Body of pancreas (tissue), 4 donors: ENCODE results near the gene HMG20B. TPM values are rescaled to one million over a fixed set of nuclear protein-coding genes. Genes with fewer than 3 reads are reported as not detected.
A peak's percentile ranks its signal among the peaks of the same experiment; 100 is the strongest.

Source experiments
- ATAC-seq: fragments of 150-250 bp; one replicate; pipeline ENCODE4 v1.9.1; 2016
- DNase-seq, 4 donors: peaks; one replicate each; pipeline ENCODE4 v3.0.0-alpha.2; 2019
- H3K27ac ChIP-seq, 4 donors: fragments of 200-600 bp; sonication (generic); 1 replicate in 3 of 4; 2 replicates in 1 of 4; pipeline versions ENCODE4 v1.5.1 to v1.6.1; 2016 to 2019; ENCODE audit warnings: mild to moderate bottlenecking in 1 of 4, mixed read lengths in 1 of 4, moderate library complexity in 1 of 4
- H3K27me3 ChIP-seq, 2 donors: fragments of 200-600 bp; sonication (generic); one replicate each; pipeline ENCODE4 v1.6.0; 2016; ENCODE audit warnings: mild to moderate bottlenecking in 1 of 2
- H3K36me3 ChIP-seq, 2 donors: fragments of 200-600 bp; sonication (generic); replicated peaks in 1 of 2; 2 replicates each; pipeline ENCODE4 v1.5.1; 2016; ENCODE audit warnings: low read depth in 2 of 2; ENCODE audit not compliant: insufficient read depth in 1 of 2
- H3K4me1 ChIP-seq: fragments of 200-600 bp; sonication (generic); one replicate; pipeline ENCODE4 v1.6.0; 2016
- H3K4me3 ChIP-seq, 2 donors: fragments of 200-600 bp; sonication (generic); 1 replicate in 1 of 2; 2 replicates in 1 of 2; pipeline ENCODE4 v1.5.1; 2016 to 2019
- H3K9me3 ChIP-seq, 3 donors: fragments of 200-600 bp; sonication (generic); 1 replicate in 2 of 3; 2 replicates in 1 of 3; pipeline ENCODE4 v1.5.1; 2016
- CTCF ChIP-seq, 7 experiments: fragments of 450-650 bp in 4 of 7; fragments of 200-600 bp in 3 of 7; sonication (generic) in 3 of 7; IDR thresholded peaks; one replicate each; pipeline ENCODE4 v1.5.1; 2016 to 2019; ENCODE audit warnings: antibody characterized with exemption in 7 of 7
- POLR2A ChIP-seq, 3 donors: fragments of 450-650 bp; IDR thresholded peaks; one replicate each; pipeline ENCODE4 v1.6.1; 2016; ENCODE audit warnings: antibody characterized with exemption in 3 of 3, mild to moderate bottlenecking in 2 of 3
- WGBS, 2 donors: methylation state at CpG; one replicate each; pipeline ENCODE4 v1.1.5; 2017; 5-methylcytosine and 5-hydroxymethylcytosine counted together
- intact Hi-C: fragments of 100-400 bp; cut with DNase I; formaldehyde crosslinking; loops from one replicate; pipeline ENCODE4 v1.15.1; 2023
- total RNA-seq, 2 donors: library from RNA; depleted of rRNA; stranded (reverse); fragments of >200 nt; gene quantifications; one replicate each; pipeline ENCODE4 v1.1.0, GENCODE V29; 2016

HMG20B gene
- 10 to 100 TPM; 66.7 to 91.0 TPM for total RNA-seq

GRCh38 chr19:3572855-3573161 lies at the start of gene HMG20B:
HMG20B (plus strand) TSS chr19:3572944; CDS start chr19:3573310, 366 bp downstream.
- intact Hi-C loops: no loop called here

GRCh38 chr19:3523361-3524077 lies 49.2 kb upstream of the HMG20B start:
- Histone ChIP-seq H3K4me3 (no peak overlapping the region), H3K4me1 (peaks cover 4% of the 10 kb centered on the region), H3K27ac (no peak overlapping the region), H3K9me3 (no peaks in the 10 kb centered on the region), H3K27me3 (no peaks in the 10 kb centered on the region), H3K36me3 (peaks cover 0 to 9% of the 10 kb centered on the region in 2 donors)
- TF ChIP-seq CTCF (IDR thresholded peaks at IDR 0.05): no peak
- no peak for TF ChIP-seq POLR2A (IDR thresholded peaks at IDR 0.05)
- DNase-seq (no peak), ATAC-seq (no peak)
- intact Hi-C loops: no loop called here
- 90 to 100% methylated on average over 10 to 18 of the region's 21 CpGs for WGBS, 2 donors

More at GRCh38 chr19:3572855-3573161, at the start of gene HMG20B:
- peak within 1 kb of the TSS; percentile 46 to 84 (median 78) for H3K27ac ChIP-seq
- ATAC-seq (peak; percentile 1), DNase-seq (no peak)
- peaks cover 18% of the 10 kb centered on the region for H3K4me1 ChIP-seq
- H3K9me3 ChIP-seq: no peaks in the 10 kb centered on the region
- TF ChIP-seq POLR2A (IDR thresholded peaks at IDR 0.05) (peak in 2 of 3 donors; percentile 31 to 49), CTCF (IDR thresholded peaks at IDR 0.05) (no peak)
- WGBS, 2 donors: 0% methylated on average over 1 to 23 of the region's 30 CpGs
- no peaks in the 10 kb centered on the region for H3K27me3 ChIP-seq
- no peaks in the 10 kb centered on the region for H3K36me3 ChIP-seq
- peak within 1 kb of the TSS; percentile 69 to 99 for H3K4me3 ChIP-seq

- WGBS, 2 donors: 92% methylated on average over 9 to 31 of the region's 33 CpGs
- no peak for DNase-seq
- intact Hi-C loops: no loop called here
Measured at GRCh38 chr19:3524078-3524842, 48.5 kb upstream of the HMG20B start.

GRCh38 chr19:3524904-3525451 lies 47.8 kb upstream of the HMG20B start:
- no peak for TF ChIP-seq CTCF (IDR thresholded peaks at IDR 0.05)
- TF ChIP-seq POLR2A (IDR thresholded peaks at IDR 0.05): no peak
- Histone ChIP-seq H3K27ac (no peak overlapping the region), H3K4me3 (no peak overlapping the region), H3K27me3 (no peaks in the 10 kb centered on the region), H3K4me1 (no peaks in the 10 kb centered on the region), H3K9me3 (no peaks in the 10 kb centered on the region), H3K36me3 (peaks cover 0 to 9% of the 10 kb centered on the region in 2 donors)
- intact Hi-C loops: no loop called here
- 92 to 95% methylated on average over 19 to 20 of the region's 20 CpGs for WGBS, 2 donors
- ATAC-seq: no peak
- DNase-seq: no peak

More at GRCh38 chr19:3524078-3524842, 48.5 kb upstream of the HMG20B start:
- H3K4me3 ChIP-seq: no peak overlapping the region
- no peak for ATAC-seq
- H3K27me3 ChIP-seq: no peaks in the 10 kb centered on the region
- TF ChIP-seq CTCF (IDR thresholded peaks at IDR 0.05): no peak
- TF ChIP-seq POLR2A (IDR thresholded peaks at IDR 0.05): no peak
- H3K36me3 ChIP-seq: peaks cover 0 to 9% of the 10 kb centered on the region in 2 donors
- no peaks in the 10 kb centered on the region for H3K4me1 ChIP-seq
- no peak overlapping the region for H3K27ac ChIP-seq
- H3K9me3 ChIP-seq: no peaks in the 10 kb centered on the region
